GM19468 (cell line): Measurements from ENCODE around the gene YEATS2.
"Not testable (repeated sequence)": the region's sequence is repeated elsewhere in the genome, so short reads cannot be mapped to it uniquely, and the experiment has no call there.

Experiments used
- ATAC-seq: cut with Tn5 transposase; IDR thresholded peaks from one replicate; pipeline ENCODE4 v1.9.1; 2021; ENCODE audit warnings: mild to moderate bottlenecking, moderate library complexity, moderate number of reproducible peaks; ENCODE audit not compliant: unreplicated experiment; ENCODE audit errors: extremely low read depth

Gene YEATS2

GRCh38 chr3:183697610-183698317, at the start of gene YEATS2:
TSS of gene YEATS2 (plus strand) at chr3:183697797. CDS start at chr3:183715163, 17,366 bp downstream.
- ATAC-seq: peak; percentile 59

- ATAC-seq: no peak
These were observed 47.0 kb upstream of the YEATS2 start for GRCh38 chr3:183650554-183650953.

DNA sequence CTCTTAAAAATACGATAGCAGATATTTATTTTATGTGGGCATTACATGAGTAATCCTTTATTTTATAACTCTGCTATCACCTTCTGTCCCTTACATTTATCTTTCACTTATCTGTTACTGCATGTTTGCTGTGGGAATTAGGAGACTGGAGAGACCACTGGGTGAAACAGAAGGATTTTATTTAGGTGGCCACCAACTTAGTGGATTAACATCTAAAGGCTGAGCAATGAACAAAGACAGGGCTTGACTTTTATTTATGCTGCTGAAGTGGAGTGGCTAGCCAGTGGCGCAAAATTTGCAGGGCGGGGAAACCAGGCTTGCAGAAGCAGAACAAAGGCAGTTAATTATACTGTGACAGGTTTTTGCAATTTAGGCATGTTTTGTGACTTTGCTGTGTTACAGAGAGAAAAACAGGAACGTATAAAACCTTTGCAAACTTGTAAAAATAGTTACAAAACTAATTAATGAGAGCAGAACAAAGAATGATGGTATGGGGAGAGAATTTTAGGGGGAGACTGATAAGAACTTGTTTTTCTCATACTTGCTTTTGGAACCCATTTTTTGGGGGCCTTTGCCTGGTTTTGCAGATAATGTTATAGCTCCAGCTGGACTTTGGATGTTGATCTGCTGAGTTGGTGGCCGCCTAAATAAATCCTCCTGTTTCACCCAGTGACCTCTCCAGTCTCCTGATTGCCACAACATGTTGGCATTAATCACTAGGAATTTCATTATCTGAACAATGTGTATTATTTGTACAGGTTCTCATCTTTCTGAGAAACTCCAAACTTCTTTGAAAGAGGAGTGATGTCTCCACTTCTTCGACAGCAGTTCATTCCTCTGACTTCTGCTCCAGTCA, 44.2 kb upstream of the YEATS2 start:
- no peak for ATAC-seq

DNA sequence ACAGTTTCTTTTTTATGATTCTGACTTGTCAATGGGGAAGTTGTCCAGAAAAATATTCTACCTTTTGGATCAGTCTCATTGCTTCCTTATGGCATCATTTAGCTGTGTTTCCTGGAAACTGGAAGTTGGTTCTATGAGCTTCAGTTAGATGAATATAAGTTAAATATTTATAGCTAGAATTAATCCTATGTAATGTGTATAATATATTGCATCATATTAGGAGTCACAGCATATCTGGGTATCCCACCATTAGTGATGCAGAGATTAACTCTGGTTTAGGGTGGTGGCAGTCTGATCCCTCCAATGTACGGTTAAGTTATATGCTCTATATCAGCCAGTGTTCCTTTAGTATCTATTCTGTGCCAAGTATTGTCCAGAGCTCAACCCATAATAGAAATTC, 42.9 kb upstream of the YEATS2 start:
- no peak for ATAC-seq

- ATAC-seq: no peak
These were observed 35.5 kb upstream of the YEATS2 start for GRCh38 chr3:183662099-183662498.

DNA sequence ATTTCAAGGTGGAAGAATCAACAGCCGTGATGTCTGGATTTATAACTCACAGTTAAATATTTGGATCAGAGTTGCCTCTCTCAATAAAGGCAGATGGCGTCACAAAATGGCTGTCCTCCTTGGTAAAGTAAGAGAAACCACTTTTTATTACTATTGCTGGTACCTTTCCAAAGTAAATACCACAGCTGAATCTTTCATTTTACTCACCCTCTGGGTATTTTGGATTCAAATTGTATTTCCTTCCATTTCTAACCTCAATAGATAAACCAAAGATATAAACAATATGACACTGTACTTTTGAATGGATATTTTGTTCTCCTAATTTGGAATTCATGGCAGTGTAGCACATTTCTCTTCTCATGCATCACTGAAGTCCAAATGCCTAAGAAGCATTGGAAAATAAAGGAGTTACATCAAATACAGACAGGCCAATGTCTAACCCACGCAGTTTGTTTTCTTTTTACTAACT, 32.6 kb upstream of the YEATS2 start:
- ATAC-seq: no peak

DNA sequence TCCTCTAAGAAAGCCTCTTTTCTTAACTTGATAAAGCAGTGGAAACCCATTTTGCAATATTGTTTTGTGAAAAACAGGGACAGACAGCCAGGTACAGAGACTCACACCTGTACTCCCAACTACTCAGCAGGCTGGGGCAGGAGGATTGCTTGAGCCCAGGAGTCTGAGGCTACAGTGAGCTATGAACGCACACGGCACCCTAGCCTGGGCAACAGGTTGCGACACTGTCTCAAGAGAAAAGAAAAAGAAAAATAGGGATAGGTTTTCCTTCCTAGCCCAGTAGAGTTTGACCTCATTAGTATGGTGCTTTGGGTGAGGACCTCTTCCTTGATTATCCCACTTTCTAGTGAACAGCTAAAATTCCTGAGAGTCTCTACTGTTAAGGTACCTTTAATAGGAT, 17.5 kb upstream of the YEATS2 start:
- no peak for ATAC-seq

GRCh38 chr3:183687705-183688104, 9.9 kb upstream of the YEATS2 start:
- ATAC-seq: no peak

DNA sequence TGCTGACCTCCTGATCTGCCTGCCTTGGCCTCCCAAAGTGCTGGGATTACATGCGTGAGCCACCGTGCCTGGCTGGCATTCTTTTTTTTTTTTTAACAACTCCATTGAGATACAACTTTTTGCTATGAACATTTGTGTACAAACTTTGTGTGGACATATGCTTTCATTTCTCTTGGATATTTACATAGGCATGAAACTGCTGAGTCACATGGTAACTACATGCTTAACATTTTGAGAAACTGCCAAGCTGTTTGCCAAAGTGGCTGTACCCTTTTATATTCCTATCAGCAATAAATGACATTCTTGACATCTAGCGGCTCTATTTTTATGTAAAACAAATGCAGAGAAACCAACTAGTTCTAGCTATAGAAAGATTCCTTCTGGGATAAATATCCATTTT, 8.7 kb upstream of the YEATS2 start:
- no peak for ATAC-seq

DNA sequence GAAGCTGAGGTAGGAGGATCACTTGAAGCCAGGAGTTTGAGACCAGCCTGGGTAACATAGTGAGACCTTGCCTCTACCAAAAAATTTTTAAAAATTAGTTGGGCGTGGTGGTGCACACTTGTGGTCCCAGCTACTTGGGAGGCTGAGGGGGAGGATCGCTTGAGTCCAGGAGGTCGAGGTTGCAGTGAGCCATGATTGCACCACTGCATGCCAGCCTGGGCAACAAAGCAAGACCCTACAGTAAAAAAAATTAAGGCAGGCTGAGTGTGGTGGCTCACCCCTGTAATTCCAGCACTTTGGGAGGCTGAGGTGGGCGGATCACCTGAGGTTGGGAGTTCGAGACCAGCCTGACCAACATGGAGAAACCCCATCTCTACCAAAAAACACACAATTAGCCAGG, 8.0 kb upstream of the YEATS2 start:
- ATAC-seq: not testable (repeated sequence)

- ATAC-seq: no peak
These were observed 7.1 kb upstream of the YEATS2 start for GRCh38 chr3:183690402-183690995.

GRCh38 chr3:183692436-183692835, 5.2 kb upstream of the YEATS2 start:
- ATAC-seq: no peak

DNA sequence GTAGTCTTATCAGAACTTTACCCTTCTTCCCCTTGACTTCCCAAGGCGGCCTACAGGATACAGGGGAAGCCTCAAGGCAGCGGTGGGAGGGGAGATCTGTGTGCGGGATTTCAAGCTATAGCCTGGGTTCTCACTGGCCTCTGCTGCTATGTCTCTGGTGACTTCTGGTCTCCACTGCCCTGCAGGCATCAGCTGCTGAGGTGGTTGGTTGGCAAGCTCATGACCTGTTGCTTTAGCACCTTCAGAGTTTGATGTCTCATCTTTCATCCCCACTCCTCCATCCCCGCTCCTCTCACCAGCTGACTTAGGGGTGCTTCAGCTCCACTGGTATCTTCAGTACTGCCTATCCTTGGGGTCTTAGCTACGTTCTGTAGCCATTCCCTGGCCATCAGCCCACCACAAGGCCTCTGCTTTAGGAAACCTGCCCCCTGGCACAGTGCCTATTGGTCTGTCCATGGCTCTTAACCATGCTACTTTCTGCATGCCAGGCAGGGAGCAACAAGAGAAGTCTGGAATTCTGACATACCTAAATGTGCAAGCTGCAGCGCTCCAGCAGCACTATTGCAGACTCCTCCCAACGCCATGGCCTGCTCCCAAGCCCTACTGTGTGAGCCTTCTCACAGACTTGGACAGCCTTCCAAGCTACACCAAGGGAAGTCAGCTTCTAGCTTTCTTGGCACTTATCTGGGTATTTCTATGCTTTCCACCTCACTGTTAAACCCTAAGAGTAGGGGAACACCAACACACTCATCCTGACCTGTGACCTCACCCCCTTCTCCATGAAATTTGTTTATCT, 1.8 kb upstream of the YEATS2 start:
- no peak for ATAC-seq

DNA sequence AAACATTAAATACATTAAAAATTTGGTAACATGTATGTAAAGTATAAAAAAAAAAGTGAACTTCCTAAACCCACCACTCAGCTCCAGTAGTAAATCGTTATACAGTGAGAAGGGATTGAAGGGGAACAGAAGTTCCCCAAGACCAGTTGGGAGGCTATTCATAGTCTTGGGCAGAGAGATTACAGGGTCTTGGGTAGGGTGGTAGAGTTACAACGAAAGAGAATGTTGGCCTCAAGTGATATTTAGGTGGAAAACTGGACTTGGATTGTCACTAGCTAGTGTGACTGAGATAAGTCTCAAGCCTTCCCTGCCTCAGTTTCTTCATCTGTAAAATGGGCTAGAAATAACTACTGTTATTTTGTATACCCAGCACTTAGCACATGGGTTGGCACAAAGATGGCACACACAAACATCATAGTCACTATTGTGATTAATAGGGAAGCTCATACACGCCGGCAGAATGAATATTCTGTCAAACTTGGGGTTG, 431 bp upstream of the YEATS2 start:
- no peak for ATAC-seq

DNA sequence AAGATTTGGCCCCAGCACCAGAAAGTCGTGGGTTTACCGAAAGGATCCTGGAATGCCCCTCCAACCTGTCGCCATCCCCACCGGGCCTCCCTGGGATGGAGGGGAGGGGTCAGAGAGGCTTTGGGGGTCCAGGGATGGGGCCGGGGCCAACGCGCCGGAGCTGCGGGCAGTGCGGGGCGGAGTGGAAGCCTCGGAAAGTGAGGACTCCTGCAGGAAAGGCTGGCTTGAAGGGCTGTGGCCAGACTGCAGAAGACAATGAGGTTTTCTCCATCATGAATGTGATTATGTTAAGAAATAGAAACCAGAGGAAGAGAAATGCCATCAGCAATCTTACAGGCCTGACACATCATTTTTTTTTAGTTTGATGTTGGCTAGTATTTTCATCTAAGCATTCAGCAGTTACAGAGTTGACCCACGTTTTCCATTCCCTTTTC, 738 bp downstream of the YEATS2 start:
- no peak for ATAC-seq

DNA sequence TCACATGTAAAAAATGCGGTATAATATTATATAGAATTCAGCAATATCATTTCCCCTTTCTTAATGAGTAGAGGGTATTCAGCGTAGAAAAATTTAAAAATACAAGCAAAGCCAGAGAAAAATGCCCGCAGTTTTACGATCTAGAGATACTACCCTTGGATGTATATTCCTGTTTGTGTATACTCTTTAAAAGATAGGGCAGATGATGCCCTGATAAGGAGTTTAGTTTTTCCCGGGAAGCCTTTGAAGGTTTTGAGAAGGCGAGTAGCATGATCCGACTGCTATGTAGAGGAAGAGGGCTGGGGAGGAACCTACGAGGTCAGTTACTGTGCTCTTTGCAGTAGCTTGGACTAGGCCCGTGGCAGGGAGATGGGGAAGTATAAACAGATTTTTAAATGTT, 1.2 kb downstream of the YEATS2 start:
- ATAC-seq: no peak

GRCh38 chr3:183699238-183699947, 1.8 kb downstream of the YEATS2 start:
- ATAC-seq: no peak

DNA sequence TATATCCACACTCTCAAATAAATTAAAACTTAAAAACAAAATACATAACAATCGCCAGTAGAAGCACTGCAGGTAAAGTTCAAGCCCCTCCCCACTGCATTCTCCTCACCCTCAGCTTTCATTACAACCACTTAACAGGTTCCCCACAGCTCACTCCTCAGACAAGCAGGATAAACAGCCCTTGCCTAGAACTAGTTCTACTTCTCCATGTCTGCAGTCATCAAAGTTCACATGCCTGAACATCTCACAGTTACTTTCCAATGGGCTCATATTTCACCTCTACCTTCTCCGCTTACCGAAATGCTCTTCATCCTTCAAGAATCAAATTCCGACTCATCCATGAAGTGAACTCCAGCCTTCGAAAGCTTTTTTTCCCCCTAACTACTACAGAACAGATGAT, 4.1 kb downstream of the YEATS2 start:
- ATAC-seq: no peak

GRCh38 chr3:183703892-183704291, 6.3 kb downstream of the YEATS2 start:
- not testable (repeated sequence) for ATAC-seq
